ENCODE results near the gene ATP4A.

GRCh38 chr19:35545001-35545854 is 18.2 kb downstream of the ATP4A start, which contains the start of gene TMEM147:
- TF ChIP-seq POLR2AphosphoS5 (IDR thresholded peaks at IDR 0.05) (peak; percentile 51 to 80 (median 66)), CTCF (IDR thresholded peaks at IDR 0.05) (no peak), POLR2A (IDR thresholded peaks at IDR 0.05) (peak; percentile 52)

Measured in transverse colon (tissue), 4 donors.